Measurements from ENCODE around the gene IL21R.

- TF ChIP-seq CTCF (IDR thresholded peaks at IDR 0.05) = no peak
- no peak for TF ChIP-seq POLR2A (IDR thresholded peaks at IDR 0.05)
Observed at GRCh38 chr16:27433636-27434035, 31.7 kb downstream of the IL21R start.

Data from vagina (tissue), 2 donors.